ENCODE results near the gene ARAP1.

DNA sequence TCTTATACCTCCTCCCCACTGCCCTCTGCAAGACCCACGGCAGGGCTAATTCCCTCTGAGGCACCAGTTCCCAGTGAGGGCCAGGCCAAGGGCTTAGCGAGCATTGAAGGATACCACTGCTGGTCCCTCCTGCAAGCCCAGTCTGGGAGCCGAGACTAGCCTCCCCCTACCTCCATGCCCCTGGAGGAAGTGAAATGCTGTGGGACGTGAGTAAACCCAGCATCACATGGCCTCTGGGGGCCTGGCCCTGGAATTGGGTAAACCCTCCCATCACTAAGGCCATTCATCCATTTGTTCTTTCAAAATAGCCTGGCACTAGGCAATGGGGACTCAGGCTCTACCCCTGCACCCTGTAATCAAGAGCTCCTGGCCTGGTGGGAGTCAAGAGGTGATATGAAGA, 24.7 kb downstream of the ARAP1 start:
- TF ChIP-seq, protein P1, sequence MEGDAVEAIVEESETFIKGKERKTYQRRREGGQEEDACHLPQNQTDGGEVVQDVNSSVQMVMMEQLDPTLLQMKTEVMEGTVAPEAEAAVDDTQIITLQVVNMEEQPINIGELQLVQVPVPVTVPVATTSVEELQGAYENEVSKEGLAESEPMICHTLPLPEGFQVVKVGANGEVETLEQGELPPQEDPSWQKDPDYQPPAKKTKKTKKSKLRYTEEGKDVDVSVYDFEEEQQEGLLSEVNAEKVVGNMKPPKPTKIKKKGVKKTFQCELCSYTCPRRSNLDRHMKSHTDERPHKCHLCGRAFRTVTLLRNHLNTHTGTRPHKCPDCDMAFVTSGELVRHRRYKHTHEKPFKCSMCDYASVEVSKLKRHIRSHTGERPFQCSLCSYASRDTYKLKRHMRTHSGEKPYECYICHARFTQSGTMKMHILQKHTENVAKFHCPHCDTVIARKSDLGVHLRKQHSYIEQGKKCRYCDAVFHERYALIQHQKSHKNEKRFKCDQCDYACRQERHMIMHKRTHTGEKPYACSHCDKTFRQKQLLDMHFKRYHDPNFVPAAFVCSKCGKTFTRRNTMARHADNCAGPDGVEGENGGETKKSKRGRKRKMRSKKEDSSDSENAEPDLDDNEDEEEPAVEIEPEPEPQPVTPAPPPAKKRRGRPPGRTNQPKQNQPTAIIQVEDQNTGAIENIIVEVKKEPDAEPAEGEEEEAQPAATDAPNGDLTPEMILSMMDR (IDR thresholded peaks at IDR 0.05): no peak
- TF ChIP-seq POLR2AphosphoS5 (IDR thresholded peaks at IDR 0.05; ENCODE audit: low read depth, low read length): no peak
- TF ChIP-seq, protein P2, sequence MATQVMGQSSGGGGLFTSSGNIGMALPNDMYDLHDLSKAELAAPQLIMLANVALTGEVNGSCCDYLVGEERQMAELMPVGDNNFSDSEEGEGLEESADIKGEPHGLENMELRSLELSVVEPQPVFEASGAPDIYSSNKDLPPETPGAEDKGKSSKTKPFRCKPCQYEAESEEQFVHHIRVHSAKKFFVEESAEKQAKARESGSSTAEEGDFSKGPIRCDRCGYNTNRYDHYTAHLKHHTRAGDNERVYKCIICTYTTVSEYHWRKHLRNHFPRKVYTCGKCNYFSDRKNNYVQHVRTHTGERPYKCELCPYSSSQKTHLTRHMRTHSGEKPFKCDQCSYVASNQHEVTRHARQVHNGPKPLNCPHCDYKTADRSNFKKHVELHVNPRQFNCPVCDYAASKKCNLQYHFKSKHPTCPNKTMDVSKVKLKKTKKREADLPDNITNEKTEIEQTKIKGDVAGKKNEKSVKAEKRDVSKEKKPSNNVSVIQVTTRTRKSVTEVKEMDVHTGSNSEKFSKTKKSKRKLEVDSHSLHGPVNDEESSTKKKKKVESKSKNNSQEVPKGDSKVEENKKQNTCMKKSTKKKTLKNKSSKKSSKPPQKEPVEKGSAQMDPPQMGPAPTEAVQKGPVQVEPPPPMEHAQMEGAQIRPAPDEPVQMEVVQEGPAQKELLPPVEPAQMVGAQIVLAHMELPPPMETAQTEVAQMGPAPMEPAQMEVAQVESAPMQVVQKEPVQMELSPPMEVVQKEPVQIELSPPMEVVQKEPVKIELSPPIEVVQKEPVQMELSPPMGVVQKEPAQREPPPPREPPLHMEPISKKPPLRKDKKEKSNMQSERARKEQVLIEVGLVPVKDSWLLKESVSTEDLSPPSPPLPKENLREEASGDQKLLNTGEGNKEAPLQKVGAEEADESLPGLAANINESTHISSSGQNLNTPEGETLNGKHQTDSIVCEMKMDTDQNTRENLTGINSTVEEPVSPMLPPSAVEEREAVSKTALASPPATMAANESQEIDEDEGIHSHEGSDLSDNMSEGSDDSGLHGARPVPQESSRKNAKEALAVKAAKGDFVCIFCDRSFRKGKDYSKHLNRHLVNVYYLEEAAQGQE (IDR thresholded peaks at IDR 0.05; ENCODE audit: insufficient read depth in 1 of 2, low read depth in 2 of 2, low read length in 1 of 2): no peak
- TF ChIP-seq SIN3A (IDR thresholded peaks at IDR 0.05; ENCODE audit: borderline replicate concordance, insufficient read depth, low read depth, low read length): no peak

Data from Panc1 (cell line).